SH-SY5Y (cell line): ENCODE results near the gene KIF1B.
A peak's percentile ranks its signal among the peaks of the same experiment; 100 is the strongest.

Experiments used
- GATA2 ChIP-seq: IDR thresholded peaks from 2 replicates; pipeline ENCODE4 v1.6.1; 2011; ENCODE audit warnings: mild to moderate bottlenecking, low read depth, low read length
- GATA3 ChIP-seq: IDR thresholded peaks from 2 replicates; pipeline ENCODE4 v1.6.1; 2011; ENCODE audit warnings: low read depth, mild to moderate bottlenecking, low read length, moderate library complexity

The KIF1B gene

DNA sequence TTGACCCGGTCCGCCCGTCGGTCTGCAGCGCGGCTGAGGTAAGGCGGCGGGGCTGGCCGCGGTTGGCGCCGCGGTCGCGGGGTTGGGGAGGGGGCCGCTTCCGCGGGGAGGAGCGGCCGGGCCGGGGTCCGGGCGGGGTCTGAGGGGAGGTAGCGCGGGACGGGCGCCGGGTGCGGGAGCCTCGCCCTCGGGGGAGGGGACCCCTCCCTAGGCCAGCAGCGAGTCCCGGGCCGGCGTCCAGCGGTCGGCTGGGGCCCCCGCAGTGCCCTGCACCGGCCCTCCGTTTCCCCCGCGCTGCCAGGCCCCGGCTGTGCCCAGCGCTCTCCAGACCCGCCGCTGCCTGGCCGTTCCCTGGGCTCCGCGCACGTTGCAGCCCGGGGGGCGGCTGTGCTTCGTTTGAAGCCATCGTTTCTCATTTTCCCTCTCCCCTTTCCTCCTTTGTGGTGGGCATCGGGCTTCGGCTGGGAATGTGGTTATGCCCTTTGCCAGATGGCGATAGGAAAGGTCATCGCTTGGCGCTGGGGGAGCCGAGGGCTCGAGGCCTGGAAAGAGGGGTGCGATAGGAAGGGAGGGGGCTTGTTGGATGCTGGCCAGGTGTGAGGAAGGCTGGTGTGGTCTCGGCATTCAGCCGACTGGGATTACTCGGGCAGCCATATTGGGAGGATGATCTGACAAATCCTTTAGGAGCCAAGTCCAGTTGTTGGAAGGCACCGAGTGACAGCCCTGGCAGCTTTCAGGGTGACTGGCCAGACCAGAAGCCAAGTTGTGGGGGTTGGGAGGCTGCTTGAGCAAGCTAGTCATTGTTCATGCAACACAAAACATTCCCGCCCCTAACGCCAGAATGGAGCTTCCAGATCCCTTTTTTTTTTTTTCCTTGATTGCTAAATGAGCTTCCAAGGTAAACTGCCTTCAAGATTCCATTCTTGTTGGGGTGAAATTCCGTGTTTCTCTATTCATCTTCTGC lies 753 bp downstream of the KIF1B start:
- TF ChIP-seq GATA3 (no peak), GATA2 (no peak)

DNA sequence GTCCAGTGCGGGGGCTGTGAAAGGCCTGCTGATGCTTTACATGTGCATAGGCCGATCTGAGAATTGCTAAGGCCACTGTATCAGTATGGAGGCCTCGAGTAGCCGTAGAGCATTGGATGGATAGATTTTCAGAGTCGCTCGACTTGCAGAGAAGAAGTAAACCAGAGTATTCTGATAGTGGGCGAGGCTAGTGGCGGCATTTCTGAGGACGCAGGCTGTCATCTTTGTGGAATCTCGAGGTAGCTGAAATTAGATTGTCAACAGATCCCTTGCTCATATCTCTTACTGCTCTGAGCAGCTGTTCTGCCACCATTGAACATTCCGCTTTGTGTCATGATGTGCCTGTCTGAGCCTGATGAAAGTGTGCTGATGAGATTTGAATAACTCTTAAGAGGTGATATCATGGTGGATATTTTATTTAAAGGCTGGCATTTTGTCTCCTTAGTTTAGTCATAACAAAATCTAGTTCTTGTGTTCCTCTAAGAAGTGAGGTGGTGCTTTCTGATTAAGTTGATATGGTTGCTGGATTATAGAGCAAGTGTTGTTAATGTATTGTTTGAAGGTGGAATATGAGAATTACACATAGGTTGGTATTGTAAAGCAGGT lies 1.5 kb downstream of the KIF1B start:
- TF ChIP-seq GATA3 (no peak), GATA2 (peak; percentile 33; the same call in 1 of the 2 replicates)

GRCh38 chr1:10212476-10212875 lies 2.1 kb downstream of the KIF1B start:
- TF ChIP-seq GATA2 (no peak), GATA3 (no peak)

- TF ChIP-seq GATA3 (no peak), GATA2 (no peak)
Measured at GRCh38 chr1:10213186-10213705, 2.9 kb downstream of the KIF1B start.

DNA sequence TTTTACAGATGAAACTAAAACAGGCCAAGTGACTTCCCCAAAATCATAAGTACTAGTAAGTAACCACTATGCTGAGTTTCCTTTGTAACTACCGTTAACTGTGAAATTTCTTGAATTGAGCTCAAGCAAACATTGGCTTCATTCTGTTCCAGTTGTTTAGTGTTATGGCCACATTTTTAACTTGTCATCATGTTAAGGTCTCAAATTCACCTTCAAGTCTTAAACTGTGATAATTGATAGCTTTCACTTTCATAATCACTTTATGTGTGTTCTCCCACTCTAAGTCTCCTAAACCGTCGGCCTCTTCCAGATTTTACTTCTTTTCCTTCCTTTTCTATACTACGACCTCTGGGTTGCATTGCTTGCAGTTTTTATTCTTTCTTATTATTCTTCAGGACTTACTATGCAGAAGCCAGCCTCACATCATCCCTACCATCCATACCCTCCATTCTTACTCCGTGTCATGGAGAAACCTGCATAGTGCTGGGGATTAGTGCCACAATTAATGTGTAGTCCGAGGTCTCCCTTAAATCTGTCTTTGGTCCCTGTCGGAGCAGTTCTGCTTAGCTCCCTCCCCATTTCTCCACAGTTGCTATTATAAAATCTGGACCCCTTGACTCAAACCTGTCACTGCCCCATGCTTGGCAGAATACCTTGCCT lies 5.8 kb downstream of the KIF1B start:
- no peak for TF ChIP-seq GATA2
- no peak for TF ChIP-seq GATA3

GRCh38 chr1:10217748-10218441 lies 7.5 kb downstream of the KIF1B start:
- TF ChIP-seq GATA2 (no peak), GATA3 (no peak)

GRCh38 chr1:10220200-10220599 lies 9.8 kb downstream of the KIF1B start:
- TF ChIP-seq GATA3 = no peak
- TF ChIP-seq GATA2 = no peak

GRCh38 chr1:10225573-10225972 lies 15.2 kb downstream of the KIF1B start:
- TF ChIP-seq GATA3 = no peak
- no peak for TF ChIP-seq GATA2

- TF ChIP-seq GATA3 (no peak), GATA2 (no peak)
Measured at GRCh38 chr1:10228528-10228927, 18.2 kb downstream of the KIF1B start.

DNA sequence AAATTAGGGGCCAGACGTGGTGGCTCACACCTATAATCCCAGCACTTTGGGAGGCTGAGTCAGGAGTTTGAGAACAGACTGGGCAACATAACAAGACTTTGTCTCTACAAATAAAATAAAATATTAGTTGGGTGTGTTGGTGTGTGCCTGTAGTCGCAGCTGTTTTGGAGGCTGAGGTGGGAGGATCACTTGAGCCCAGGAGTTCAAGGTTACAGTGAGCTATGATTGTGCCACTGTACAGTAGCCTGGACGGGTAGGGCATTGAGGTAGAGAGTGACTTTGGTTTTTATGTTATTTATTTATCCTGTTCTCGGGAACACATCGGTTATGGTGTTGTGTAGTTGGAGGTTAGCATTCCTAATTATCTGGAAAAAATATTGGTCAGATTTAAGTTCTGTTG lies 19.5 kb downstream of the KIF1B start:
- TF ChIP-seq GATA3 (no peak), GATA2 (no peak)

DNA sequence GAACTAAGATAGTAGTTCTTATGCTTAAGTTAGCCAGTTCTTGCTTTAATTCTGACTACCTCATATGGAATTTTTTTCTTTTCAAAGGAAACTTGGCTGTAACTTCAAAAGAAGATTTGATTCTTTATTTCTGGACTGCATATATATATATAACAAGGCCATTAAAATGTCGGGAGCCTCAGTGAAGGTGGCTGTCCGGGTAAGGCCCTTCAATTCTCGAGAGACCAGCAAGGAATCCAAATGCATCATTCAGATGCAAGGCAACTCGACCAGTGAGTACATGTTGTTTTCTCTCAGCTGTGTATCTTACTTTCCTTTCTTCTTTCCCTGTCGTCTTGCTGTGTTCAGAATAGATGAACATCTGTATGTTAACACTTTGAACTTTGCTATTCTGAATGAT lies 21.8 kb downstream of the KIF1B start:
- TF ChIP-seq GATA3 (no peak), GATA2 (no peak)

DNA sequence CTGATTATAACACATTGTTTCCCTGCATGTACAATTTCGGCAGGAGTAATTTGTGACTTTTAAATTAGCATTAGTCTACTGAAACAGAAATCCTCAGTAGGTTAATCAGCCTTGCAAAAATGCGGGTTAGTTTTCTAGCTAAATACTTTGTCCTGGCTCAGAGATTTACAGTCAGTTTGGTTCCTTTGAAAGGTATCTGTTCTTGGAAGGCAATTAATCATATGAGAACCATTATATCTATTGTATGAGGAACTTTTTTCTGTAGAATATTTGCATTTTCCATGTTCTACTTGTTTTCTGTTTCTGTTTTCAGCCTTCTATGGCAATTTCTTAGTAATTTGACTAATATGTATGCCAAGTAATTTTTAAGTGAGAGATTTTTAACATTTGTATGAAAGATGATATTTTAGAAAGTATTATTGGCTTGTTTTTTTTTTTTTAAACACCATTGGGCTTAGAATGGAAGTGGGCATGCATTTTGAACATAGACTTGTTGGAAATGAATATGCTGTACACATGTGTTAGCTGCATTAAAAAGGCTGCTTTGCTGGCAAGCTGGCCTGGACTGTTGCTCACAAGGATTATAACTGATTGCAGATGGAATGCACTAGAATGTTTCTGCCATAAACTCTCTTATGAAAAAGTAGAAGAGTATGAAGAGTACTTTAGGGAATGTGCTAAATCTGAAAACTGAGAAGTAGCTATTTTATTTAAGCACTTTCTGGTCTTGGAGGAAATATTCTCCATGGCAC lies 26.2 kb downstream of the KIF1B start:
- TF ChIP-seq GATA3 (no peak), GATA2 (no peak)

GRCh38 chr1:10237157-10237539 lies 26.8 kb downstream of the KIF1B start:
- TF ChIP-seq GATA3 (no peak), GATA2 (no peak)
